Colonic mucosa (tissue), 4 donors: ENCODE data around the gene SPATA16. TPM values are rescaled to one million over a fixed set of nuclear protein-coding genes. Genes with fewer than 3 reads are reported as not detected.
"Not testable (repeated sequence)": the region's sequence is repeated elsewhere in the genome, so short reads cannot be mapped to it uniquely, and the experiment has no call there.

Source experiments
- DNase-seq: peaks from one replicate; pipeline ENCODE4 v3.0.0-alpha.2; 2020
- H3K27ac ChIP-seq: fragments of 200-600 bp; one replicate; pipeline ENCODE4 v1.8.0; 2021
- H3K27me3 ChIP-seq: fragments of 200-600 bp; one replicate; pipeline ENCODE4 v1.8.0; 2021
- H3K36me3 ChIP-seq: fragments of 200-600 bp; one replicate; pipeline ENCODE4 v1.8.0; 2021
- H3K4me1 ChIP-seq: fragments of 200-600 bp; one replicate; pipeline ENCODE4 v1.8.0; 2021; ENCODE audit warnings: mild to moderate bottlenecking
- H3K4me3 ChIP-seq: fragments of 200-600 bp; one replicate; pipeline ENCODE4 v1.8.0; 2021
- H3K9ac ChIP-seq, 2 donors: one replicate each; pipeline ENCODE4 v1.7.0; 2013; ENCODE audit warnings: control low read depth in 2 of 2, low read depth in 2 of 2, low read length in 2 of 2
- H3K9me3 ChIP-seq: fragments of 200-600 bp; one replicate; pipeline ENCODE4 v1.8.0; 2021
- intact Hi-C: fragments of 100-400 bp; cut with DNase I; formaldehyde crosslinking; loops from one replicate; pipeline ENCODE4 v1.14.1; 2022
- total RNA-seq, 2 donors: library from RNA; stranded (reverse); fragmentation: NEBNext Ultra II Directional in 1 of 2; extraction: Animal tissue kit (Norgen Biotek cat#: 25700) in 1 of 2; gene quantifications; one replicate each; pipeline ENCODE4 v1.2.1, GENCODE V29; 2021
- TF ChIP-seq, protein P1 (sequence below): fragments of 200-600 bp; IDR thresholded peaks from one replicate; pipeline ENCODE4 v1.8.0; 2022; ENCODE audit warnings: antibody characterized with exemption, mild to moderate bottlenecking
- donor health status: healthy.
- donor health status: DM: no; HTN: no; CAD: no.
- donor health status: DM: no; HTN: no; CAD: no.

SPATA16 gene
- total RNA-seq, 2 donors from 2014 or later = not detected

DNA sequence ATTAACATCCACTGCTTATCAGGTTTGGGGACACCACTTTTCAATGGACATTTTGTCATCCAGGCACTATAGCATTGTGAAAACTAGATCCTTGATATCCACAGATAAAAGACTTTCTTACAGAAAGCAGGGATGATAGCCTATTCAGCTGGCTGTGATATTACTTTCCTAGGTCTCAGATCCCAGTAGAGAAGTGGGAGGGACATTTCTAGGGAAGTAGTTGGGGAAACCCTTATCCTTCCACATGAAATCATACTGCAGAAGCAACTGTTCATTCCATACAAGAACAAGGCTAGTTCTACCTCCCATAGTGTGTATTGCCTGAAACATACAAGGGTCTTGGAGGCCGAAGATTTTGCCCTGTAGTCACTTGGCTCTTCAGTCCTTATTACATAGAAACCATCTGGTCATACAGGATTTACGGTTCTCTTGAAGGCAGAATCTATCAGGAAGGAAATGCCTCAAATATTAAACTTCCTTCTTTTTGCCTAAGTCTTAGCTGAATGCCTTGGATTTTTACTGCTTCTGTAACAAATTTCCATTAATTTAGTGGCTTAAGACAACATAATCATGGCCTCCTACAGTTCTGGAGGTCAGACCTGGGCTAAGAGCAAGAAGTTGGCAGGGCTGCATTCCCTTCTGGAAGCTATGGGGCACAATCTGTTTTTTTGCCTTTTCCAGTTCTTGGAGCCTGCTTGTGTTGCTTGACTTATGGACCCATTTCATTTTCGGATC lies 271.1 kb downstream of the SPATA16 start:
- H3K27ac ChIP-seq = peak overlapping the region; percentile 15
- no peak overlapping the region for H3K4me3 ChIP-seq
- no peaks in the 10 kb centered on the region for H3K36me3 ChIP-seq
- no peaks in the 10 kb centered on the region for H3K27me3 ChIP-seq
- no peak for DNase-seq
- H3K4me1 ChIP-seq = no peaks in the 10 kb centered on the region
- H3K9ac ChIP-seq = no peak overlapping the region
- H3K9me3 ChIP-seq = no peaks in the 10 kb centered on the region
- intact Hi-C loops = no loop called here
- TF ChIP-seq, protein P1, sequence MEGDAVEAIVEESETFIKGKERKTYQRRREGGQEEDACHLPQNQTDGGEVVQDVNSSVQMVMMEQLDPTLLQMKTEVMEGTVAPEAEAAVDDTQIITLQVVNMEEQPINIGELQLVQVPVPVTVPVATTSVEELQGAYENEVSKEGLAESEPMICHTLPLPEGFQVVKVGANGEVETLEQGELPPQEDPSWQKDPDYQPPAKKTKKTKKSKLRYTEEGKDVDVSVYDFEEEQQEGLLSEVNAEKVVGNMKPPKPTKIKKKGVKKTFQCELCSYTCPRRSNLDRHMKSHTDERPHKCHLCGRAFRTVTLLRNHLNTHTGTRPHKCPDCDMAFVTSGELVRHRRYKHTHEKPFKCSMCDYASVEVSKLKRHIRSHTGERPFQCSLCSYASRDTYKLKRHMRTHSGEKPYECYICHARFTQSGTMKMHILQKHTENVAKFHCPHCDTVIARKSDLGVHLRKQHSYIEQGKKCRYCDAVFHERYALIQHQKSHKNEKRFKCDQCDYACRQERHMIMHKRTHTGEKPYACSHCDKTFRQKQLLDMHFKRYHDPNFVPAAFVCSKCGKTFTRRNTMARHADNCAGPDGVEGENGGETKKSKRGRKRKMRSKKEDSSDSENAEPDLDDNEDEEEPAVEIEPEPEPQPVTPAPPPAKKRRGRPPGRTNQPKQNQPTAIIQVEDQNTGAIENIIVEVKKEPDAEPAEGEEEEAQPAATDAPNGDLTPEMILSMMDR = no peak

DNA sequence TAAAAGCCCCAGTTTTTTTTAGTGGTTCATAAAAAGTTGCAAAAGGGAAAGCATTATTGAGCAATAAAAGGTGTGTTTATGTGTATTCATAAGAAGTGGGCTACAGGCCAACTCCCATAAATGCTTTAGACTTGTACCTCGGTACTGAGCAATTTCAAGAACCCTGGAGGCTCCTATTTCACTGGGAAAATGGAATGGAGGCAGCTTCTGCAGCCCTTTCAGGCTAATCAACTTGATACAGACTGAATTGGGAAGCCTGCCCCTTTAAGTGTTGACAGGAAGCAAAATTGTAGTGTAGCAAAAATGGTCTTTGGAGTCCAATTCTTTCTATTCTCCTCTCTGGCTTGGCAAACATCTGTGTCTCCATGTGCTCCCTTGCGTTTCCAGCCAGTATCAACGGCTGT lies 271.7 kb downstream of the SPATA16 start:
- no peaks in the 10 kb centered on the region for H3K36me3 ChIP-seq
- H3K9ac ChIP-seq = no peak overlapping the region
- TF ChIP-seq, protein P1 = no peak
- no peaks in the 10 kb centered on the region for H3K27me3 ChIP-seq
- no peak overlapping the region for H3K4me3 ChIP-seq
- no peaks in the 10 kb centered on the region for H3K4me1 ChIP-seq
- H3K27ac ChIP-seq = peak overlapping the region; percentile 15
- no peaks in the 10 kb centered on the region for H3K9me3 ChIP-seq
- peak; percentile 60 for DNase-seq
- intact Hi-C loops = no loop called here

DNA sequence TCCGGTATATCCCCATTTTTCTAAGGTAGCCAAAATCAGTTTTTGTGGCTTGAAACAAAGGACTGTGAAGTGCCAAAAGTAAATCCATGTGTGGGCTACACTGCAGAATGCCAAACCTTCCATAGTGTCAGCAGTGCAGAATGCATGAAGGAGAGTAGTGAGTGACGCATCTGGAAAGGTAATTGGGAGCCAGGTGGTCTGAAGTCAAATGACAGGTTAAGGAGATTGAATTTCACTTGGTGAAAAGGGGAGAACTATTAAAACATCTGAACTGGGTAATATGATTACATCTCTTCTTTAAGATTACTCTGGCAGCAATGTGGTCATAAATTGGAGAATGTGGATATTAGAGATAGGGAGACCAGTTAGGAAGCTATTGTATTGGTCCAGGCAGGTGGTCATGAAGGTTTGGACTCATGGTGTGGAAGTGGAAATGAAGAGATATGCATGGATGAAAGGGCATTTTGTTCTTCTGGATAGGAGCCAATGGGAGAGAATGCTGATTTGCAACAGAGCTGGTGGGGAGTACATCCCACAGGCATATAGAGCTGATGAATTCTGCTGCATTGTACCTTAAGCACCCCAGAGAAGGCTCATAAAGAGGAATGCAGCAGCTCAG lies 272.3 kb downstream of the SPATA16 start:
- no peak overlapping the region for H3K27ac ChIP-seq
- H3K4me1 ChIP-seq = no peaks in the 10 kb centered on the region
- H3K27me3 ChIP-seq = no peaks in the 10 kb centered on the region
- H3K9me3 ChIP-seq = no peaks in the 10 kb centered on the region
- no peak for DNase-seq
- no peak overlapping the region for H3K4me3 ChIP-seq
- intact Hi-C loops = no loop called here
- H3K9ac ChIP-seq = no peak overlapping the region
- no peaks in the 10 kb centered on the region for H3K36me3 ChIP-seq
- TF ChIP-seq, protein P1 = no peak

DNA sequence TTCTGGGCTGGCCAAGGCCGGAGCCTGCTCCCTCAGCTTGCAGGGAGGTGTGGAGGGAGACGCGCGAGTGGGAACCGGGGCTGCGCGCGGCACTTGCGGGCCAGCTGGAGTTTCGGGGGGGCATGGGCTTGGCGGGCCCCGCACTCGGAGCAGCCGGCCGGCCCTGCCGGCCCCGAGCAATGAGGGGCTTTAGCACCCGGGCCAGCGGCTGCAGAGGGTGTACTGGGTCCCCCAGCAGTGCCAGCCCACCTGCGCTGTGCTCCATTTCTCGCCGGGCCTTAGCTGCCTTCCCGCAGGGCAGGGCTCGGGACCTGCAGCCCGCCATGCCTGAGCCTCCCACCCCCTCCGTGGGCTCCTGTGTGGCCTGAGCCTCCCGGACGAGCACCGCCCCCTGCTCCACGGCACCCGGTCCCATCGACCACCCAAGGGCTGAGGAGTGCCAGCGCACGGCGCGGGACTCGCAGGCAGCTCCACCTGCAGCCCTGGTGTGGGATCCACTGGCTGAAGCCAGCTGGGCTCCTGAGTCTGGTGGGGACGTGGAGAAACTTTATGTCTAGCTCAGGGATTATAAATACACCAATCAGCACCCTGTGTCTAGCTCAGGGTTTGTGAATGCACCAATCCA lies 274.2 kb downstream of the SPATA16 start:
- H3K27me3 ChIP-seq, H3K4me1 ChIP-seq, H3K4me3 ChIP-seq, DNase-seq, intact Hi-C loops, H3K9ac ChIP-seq, H3K9me3 ChIP-seq, H3K27ac ChIP-seq, H3K36me3 ChIP-seq: not testable (repeated sequence)

DNA sequence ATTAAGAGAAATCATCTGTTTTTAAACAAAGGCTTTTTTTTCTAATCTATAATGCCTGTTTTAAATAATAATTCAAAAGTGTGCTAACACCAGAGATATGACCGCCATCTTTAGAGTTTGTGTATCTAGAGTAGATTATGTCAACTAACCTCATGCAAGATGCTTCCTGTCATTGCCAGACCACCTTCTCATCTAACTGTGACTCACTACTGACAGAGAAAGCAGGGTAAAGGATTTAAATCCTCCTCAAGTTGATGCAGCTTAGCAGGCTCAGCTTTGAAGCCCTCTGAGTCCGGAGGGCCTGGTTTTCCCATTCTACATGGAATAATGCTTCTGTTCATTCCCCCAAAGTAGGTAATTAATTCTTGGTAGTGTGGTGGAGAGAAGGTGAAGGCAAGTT lies 282.0 kb downstream of the SPATA16 start:
- Histone ChIP-seq H3K36me3 (no peaks in the 10 kb centered on the region), H3K9me3 (no peaks in the 10 kb centered on the region), H3K4me1 (no peaks in the 10 kb centered on the region), H3K4me3 (no peak overlapping the region), H3K9ac (no peak overlapping the region), H3K27me3 (no peaks in the 10 kb centered on the region), H3K27ac (no peak overlapping the region)
- intact Hi-C loops = no loop called here
- TF ChIP-seq, protein P1 = no peak
- no peak for DNase-seq
